ENCODE results near the gene C10orf90. TPM values are rescaled to one million over a fixed set of nuclear protein-coding genes. Genes with fewer than 3 reads are reported as not detected.
A peak's percentile ranks its signal among the peaks of the same experiment; 100 is the strongest.

The C10orf90 gene
- total and polyA plus RNA-seq, 12 donors, result 0.04 to 0.36 TPM; not detected in 10

DNA sequence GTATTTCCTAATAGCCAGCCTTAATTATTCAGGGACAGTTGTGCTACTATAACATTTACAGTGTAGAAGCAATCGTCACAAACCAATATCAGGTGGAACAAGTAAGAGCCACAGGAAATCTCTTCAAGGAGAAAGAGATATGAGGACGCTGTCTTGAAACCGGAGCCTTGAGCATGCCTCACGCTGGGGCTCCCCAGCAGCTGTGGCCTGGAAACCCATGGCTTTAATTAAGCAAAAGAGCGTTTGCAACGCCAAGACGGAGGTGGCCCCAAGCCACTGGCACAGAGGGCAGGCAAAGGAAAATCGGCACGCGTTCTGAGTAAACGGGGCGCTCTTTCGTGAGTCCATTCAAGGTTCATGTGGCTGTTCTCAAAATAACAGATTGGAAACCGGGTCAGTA is 84.4 kb downstream of the C10orf90 start:
- TF ChIP-seq, protein P1, sequence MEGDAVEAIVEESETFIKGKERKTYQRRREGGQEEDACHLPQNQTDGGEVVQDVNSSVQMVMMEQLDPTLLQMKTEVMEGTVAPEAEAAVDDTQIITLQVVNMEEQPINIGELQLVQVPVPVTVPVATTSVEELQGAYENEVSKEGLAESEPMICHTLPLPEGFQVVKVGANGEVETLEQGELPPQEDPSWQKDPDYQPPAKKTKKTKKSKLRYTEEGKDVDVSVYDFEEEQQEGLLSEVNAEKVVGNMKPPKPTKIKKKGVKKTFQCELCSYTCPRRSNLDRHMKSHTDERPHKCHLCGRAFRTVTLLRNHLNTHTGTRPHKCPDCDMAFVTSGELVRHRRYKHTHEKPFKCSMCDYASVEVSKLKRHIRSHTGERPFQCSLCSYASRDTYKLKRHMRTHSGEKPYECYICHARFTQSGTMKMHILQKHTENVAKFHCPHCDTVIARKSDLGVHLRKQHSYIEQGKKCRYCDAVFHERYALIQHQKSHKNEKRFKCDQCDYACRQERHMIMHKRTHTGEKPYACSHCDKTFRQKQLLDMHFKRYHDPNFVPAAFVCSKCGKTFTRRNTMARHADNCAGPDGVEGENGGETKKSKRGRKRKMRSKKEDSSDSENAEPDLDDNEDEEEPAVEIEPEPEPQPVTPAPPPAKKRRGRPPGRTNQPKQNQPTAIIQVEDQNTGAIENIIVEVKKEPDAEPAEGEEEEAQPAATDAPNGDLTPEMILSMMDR (IDR thresholded peaks at IDR 0.05), result no peak
- intact Hi-C loops (cut with DNase I), result no loop called here
- H3K9me3 ChIP-seq, result no peaks in the 10 kb centered on the region

GRCh38 chr10:126585249-126586017 is 85.1 kb downstream of the C10orf90 start:
- 73% methylated on average over 6 of the region's 6 CpGs for WGBS, 2 donors
- Histone ChIP-seq H3K4me3 (no peak overlapping the region), H3K27me3 (peaks cover 0 to 31% (median 9%) of the 10 kb centered on the region in 7 donors), H3K36me3 (no peaks in the 10 kb centered on the region), H3K4me1 (no peaks in the 10 kb centered on the region), H3K27ac (no peak overlapping the region), H3K9me3 (no peaks in the 10 kb centered on the region)
- DNase-seq (no peak), ATAC-seq (no peak)
- TF ChIP-seq, protein P1 (IDR thresholded peaks at IDR 0.05), result no peak
- intact Hi-C loops (cut with DNase I), result no loop called here

More for the DNA sequence above, 84.4 kb downstream of the C10orf90 start:
- 60 to 62% methylated on average over 14 of the region's 14 CpGs for WGBS, 2 donors
- H3K27ac ChIP-seq, result no peak overlapping the region
- no peaks in the 10 kb centered on the region for H3K4me1 ChIP-seq
- no peak for DNase-seq
- H3K36me3 ChIP-seq, result no peaks in the 10 kb centered on the region
- no peak overlapping the region for H3K4me3 ChIP-seq
- no peak for ATAC-seq
- peaks cover 0 to 31% (median 9%) of the 10 kb centered on the region in 7 donors for H3K27me3 ChIP-seq

DNA sequence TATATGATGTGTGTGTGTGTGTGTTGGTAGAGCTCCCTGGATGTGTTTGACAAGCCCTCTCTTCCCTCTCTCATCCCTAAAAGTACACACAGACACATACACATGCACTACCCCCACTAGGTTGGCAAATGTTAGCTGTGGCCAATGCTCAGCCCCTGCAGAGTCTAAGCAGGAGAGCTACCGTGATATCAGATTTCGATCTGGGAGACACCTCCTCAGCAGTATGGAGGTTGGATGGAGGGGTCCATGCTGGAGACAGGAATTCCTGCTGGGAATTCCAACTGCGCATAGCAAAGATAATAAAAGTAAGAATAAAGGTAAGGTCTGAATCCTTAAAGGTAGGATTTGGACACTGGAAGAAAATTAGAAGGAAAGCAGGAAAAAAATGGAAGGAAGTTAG is 85.7 kb downstream of the C10orf90 start:
- Histone ChIP-seq H3K4me1 (no peaks in the 10 kb centered on the region), H3K9me3 (no peaks in the 10 kb centered on the region), H3K27me3 (peaks cover 0 to 32% (median 9%) of the 10 kb centered on the region in 7 donors), H3K36me3 (no peaks in the 10 kb centered on the region), H3K4me3 (no peak overlapping the region), H3K27ac (no peak overlapping the region)
- TF ChIP-seq, protein P1 (IDR thresholded peaks at IDR 0.05), result no peak
- intact Hi-C loops (cut with DNase I), result no loop called here
- DNase-seq (no peak), ATAC-seq (no peak)
- WGBS, 2 donors, result 46 to 48% methylated on average over 3 of the region's 3 CpGs

DNA sequence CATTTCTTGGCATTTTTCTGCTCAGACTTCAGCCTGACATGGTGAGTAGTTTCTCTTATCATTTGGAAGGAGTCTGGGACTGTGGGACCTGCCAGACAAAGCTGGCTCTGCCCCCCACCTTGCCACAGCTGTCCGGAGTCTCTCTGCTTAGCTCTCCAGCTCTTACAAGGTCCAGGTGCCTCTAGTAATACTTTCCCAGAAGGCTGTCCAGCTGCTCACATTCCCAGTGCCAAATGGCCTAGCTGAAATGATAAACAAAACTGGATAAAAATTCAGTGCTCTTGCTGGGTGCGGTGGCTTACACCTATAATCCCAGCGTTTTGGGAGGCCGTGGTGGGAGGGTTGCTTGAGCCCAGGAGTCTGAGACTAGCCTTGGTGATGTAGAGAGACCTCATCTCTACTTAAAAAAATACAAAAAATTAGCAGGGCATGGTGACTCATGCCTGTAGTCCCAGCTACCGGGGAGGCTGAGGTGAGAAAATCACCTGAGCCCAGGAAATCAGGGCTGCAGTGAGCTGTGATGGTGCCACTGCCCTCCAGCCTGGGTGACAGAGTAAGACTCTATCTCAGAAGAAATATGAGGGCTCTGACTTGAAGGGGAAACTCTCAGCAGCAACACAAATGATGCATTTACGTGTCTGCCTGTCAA is 86.8 kb downstream of the C10orf90 start:
- WGBS, 2 donors, result 62 to 72% methylated on average over 6 of the region's 6 CpGs
- ATAC-seq, result peak in 2 of 8 donors; percentile 19 to 44
- TF ChIP-seq, protein P1 (IDR thresholded peaks at IDR 0.05), result no peak
- no peaks in the 10 kb centered on the region for H3K36me3 ChIP-seq
- no peak for DNase-seq
- peaks cover 0 to 33% (median 9%) of the 10 kb centered on the region in 7 donors for H3K27me3 ChIP-seq
- intact Hi-C loops (cut with DNase I), result no loop called here
- H3K9me3 ChIP-seq, result peaks cover 0 to 1% (median 0%) of the 10 kb centered on the region in 11 donors
- no peaks in the 10 kb centered on the region for H3K4me1 ChIP-seq
- H3K4me3 ChIP-seq, result no peak overlapping the region
- no peak overlapping the region for H3K27ac ChIP-seq

Measured in heart right ventricle (tissue), 16 donors.